Central memory CD4-positive, alpha-beta T cell (primary cell): Measurements from ENCODE around the gene HEG1.

Source experiments
- DNase-seq: peaks from one replicate; pipeline ENCODE4 v3.0.0; 2022

The HEG1 gene

DNA sequence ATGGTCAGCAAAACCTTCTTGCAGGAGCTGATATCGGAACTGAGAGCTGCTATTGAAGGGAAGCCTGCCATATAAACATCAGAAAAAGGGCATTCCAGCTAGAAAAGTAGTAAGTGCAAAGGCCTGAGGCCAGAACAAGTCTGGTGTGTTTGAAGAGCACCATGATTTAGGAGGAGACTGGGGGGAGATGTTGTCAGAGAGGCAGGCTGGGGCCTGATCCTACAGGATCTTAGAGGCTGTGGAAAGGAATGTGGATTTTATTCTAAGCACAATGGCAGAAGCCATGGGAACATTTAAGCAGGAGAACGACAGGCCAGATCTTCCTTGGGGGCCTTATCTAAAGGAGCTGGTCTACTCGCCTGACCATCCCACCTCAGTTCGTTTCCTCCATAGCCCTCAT lies 116.1 kb downstream of the HEG1 start:
- DNase-seq = no peak

DNA sequence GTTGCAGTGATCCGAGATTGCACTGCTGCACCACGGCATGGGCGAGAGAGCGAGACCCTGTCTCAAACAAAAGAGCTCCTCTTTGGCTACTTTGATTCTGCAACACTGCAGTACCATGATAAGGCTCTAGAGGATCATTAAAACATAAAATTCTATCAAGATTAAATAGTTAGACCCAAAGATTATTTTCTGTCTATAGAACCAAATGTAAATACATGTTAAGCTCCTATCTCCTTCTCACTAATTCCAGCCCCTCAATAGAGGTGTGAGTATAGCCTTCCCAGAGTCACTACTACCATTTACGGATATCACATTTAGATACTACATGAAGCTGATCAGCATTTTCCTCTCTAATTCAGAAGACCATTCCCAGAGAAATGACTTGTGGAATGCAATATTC lies 116.9 kb downstream of the HEG1 start:
- DNase-seq = no peak

DNA sequence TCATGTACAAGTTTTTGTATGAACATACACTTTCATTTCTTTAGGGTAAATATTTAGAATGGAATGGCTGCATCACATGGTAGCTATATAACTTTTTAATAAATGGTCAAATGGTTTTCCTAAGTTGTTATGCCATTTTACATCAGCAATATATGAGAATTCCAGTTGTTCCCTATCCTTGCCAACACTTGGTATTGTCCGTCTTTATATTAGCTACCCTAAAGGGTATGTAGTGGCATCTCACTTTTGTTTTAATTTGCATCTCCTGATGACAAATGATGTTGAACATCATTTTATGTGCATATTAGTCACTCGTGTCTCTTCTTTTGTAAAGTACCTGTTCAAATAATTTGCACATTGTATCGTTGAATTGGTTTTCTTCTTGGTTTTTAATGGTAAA lies 118.7 kb downstream of the HEG1 start:
- DNase-seq = no peak

DNA sequence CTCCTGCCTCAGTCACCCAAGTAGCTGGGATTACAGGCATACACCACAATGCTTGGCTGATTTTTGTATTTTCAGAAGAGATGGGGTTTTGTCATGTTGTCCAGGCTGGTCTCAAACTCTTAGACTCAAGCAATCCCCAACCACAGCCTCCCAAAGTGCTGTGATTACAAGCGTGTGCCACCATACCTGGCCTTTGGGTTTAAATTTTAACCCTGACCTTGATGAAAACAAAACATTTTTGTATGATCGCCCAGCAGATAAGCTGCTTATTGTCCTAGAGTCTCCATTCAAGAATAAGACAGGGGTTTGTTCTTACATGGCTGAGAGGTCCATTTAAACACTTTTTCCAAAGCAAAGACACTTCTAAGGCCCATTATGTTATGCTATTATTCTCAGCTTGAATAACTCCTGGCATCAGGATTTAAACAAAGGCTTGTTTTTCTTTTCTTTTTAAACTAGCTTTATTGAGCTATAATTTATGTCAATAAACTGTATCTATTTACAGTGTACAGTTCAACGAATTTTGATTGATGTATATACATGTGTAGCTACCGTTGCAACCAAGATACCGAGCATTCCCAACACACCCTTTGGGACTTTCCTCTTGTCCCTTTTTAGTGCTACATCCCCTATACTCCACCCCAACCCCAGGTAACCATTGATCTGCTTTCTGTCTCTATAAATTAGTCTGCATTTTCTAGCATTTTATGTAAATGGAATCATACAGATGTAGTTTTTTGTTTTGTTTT lies 119.8 kb downstream of the HEG1 start:
- no peak for DNase-seq

DNA sequence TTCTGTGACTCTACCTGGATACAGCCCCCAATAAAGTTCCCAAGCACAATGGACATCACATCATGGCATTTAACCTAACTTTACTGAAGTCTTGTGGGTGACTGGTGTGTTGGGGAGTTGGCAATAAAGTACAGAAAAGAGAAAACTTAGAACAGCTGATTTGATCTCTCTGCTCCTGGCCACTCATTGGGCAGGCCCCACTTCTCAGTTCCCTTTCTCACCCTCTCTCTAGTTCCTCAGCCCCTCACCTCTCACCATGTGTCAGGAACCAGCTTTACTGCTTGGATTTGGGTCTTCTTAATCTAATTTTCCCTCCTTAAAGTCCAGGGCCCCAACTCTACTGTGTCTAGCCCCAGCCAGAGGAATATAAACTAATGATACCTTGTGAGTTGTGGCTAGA lies 120.5 kb downstream of the HEG1 start:
- DNase-seq = no peak

DNA sequence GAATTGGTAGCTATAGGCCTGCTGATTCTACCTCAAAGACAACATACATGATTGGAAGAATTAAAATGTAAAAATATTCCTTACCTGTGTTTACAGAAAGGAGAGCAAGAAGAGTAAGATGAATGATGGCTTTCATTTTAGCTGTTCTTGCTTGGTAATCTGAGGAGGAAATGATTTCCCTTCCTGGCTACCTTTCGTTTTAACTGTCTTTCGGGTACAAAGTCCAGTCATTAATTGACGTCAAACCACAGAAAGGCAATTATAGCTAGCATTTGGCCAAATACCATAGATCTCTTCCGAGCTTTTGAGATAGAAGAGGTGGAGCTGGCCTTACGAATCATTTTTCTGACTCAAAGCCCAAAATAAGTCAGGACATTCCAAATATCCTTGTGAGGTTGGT lies 121.2 kb downstream of the HEG1 start, which contains the start of gene MUC13:
TSS of gene MUC13 (minus strand) at position 175 of the 400 bp plus-strand sequence. CDS start at position 136, 39 bp downstream.
- no peak for DNase-seq

DNA sequence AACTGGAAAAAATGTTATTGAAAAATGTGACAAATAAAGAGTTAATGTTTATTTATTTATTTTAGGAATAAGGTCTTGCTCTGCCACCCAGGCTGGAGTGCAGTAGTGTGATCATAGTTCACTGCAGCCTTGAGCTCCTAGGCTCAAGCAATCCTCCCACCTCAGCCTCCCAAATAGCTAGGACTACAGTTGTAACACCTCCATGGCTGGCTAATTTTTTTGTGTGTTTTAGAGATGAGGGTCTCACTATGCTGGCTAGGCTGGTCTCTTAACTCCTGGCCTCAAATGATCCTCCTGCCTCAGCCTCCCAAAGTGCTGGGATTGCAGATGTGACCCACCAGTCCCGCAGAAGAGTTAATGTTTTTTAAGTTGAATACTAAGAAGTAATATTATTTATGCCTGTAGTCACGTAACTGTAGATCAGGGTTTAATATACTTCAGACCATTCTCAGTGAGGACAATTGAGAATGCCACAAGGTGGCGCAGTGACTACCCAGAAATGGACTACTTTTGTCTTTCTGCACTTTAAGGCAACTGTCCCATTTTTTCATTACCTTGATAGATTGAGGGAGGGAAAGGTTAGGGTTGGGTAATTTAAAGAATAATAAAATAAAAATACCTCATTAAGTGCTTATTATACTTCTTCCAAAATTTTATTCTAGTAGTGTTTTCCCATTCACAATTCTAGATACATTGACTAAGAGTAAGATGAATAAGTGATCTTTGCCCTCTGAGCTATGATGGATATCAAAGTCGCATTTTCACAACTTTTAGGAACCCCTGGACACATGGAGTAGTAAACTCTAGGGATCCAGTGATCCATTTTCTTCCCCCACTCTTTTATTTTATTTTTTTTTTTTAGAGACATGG lies 127.2 kb downstream of the HEG1 start:
- peak; percentile 40 for DNase-seq

DNA sequence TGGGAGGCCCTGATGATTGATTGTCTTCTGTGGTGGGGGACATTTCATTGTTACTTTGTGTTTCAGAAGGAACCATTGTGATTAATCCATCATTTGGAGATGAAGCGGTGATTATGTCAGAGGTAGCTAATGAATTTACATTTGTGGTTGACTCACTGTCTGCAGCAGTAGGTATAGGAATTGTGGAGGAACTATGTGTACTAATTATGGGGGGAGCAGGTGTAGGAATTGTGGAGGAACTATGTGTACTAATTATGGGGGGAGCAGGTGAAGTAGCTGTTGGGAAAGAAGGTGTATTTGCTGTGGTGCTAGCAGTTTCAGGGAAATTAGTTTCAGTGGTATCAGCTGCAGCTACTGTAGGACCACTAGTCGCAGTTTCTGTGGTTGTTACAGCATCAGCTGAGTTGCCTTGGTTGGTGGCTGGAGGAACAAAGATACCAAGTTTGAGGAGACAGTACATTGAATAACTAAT lies 128.2 kb downstream of the HEG1 start:
- no peak for DNase-seq

DNA sequence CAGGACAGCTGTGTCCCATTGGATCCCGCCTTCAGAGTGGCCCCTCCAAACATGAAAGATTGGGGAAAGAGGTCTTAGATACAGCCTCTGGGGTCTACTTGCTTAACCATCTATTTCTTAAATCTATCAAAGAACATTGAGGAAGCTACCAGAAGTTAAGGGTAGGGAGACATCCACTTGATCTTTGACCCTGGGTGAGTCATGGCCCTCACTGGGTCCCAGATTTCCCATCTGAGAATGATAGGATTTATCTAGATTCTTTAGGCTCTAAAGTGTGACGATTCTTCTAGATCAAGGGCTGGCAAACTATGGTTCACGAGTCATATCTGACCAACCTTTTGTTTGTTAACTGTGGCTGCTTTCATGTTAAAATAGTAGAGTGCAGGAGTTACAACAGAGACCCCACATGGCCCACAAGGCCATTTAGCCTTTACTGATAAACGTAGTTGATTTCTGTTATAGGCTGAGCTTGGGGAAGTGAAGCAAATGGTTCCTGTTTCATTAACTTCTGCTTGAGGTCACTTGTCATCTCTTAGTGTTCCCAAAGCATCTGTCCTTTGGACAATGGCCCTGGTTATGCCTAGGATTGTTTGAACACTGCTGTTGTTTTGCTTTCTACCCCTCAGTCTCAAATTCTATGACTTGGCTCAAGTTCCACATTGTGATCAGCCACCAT lies 129.2 kb downstream of the HEG1 start:
- no peak for DNase-seq

DNA sequence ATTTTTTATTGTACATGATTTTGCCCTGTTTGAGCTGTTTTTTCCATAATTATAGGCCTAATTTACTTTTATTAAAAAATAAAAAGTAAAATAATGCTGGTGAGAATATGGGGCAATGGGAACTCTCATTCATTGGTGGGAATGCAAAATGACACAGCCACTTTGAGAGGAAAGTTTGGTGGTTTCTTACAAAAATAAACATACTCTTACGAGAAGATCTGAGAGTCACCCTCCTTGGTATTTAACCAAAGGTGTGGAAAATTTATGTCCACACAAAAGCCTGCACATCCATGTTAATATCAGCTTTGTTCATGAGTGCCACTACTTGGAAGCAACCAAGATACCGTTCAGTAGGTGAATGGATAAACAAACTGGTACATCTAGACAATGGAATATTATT lies 131.1 kb downstream of the HEG1 start:
- DNase-seq = no peak

DNA sequence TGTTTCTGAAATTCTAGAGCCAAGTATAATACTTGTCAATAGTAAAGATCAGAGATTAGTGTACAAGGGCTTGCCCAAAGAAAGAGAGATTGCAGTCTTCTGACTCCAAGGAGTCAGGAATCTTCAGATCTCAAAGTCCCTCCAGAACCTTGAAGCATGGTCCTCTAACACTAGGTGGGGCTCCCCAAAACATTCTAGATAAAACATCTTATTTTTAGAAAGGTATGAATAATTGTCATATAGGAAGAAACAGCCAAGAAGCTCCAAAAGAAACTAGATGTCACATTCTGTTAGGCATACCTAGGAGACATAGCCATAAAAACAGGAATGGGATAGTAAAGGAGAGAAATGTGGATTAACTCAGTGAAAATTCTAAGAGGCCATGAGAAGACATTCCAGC lies 132.0 kb downstream of the HEG1 start:
- no peak for DNase-seq

DNA sequence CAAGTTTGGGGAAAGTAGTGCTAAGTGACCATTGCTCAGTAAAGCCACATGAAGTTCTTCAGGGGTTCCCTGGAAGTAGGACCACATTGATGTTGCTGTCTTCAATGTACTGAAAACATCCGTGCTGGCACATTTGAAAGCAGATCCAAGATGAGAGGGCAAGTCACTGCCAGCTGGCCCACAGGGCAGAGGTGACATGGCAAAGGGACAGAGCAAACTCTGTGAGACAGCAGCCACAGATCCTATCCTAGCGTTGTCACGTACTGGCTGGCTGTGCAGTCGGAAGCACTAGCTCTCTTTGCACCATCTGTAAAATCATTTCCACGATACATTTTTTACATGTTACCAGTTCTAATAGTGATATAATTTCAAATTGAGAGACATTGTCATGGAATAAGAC lies 135.1 kb downstream of the HEG1 start:
- DNase-seq = no peak

DNA sequence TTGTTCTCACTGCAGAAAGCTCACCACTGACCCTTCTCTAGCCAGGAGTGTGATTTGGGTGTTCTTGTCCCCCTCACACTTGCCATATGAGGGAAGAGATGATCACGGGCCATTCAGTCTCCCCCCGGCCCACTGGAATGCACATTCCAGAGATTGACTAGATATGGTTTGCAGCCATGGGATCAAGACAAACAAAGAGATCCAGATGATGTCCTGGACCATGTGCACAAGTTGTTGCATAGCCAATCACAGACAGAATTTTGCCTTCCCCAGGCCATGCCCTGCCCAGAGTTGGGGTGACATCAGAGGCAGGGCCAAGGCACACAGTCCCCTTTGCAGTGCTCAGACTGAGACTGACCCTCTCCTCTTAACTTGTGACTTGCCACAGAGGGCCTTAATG lies 136.0 kb downstream of the HEG1 start:
- no peak for DNase-seq

DNA sequence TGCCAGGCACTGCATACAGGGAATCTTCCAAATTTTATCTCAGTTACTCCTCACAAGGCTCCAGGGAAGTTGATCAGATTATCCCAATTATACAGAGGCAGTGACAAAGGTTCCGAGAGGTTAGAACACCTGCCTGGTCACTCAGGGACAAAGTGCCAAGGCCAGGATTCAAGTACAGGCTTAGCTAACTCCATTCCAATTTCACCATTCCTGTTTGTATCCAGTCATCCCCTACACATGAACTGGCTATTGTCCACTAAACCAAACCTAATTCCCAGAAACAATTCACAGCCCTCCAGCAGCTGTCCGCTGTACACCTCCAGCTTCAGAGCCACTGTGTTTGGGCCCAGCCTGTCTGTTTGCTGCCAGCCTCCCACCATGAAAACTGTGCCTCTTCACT lies 137.3 kb downstream of the HEG1 start:
- no peak for DNase-seq

DNA sequence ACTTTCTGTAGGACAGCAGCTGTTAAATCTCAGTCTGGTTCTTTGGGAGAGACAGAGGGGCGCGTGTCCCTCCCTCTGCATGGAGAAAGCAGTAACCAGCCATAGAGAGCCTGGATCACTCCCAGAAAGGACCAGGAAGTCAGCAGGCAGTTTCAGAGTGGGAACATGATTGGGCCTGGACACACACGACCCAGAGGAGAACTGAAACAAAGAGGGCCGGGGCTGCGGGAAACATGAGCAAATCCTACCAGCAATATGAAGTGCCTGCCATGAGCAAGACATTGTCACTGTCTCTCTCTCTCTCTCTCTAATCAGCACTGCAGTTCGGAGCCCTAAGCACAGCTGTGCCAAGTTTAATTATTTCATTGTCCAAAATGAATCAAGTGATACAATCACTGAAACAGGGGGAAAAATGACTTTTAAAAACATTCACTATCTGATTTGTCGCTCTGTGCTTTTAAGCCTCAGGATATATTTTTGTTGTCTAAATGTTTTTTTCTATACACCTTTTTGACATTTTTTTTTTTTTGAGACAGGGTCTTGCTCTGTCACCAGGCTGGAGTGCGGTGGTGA lies 138.9 kb downstream of the HEG1 start:
- no peak for DNase-seq
